Thymus (tissue), 11 donors: Measurements from ENCODE around the gene TMCC2. TPM values are rescaled to one million over a fixed set of nuclear protein-coding genes. Genes with fewer than 3 reads are reported as not detected.

ENCODE experiments used
- DNase-seq, 9 donors: peaks; one replicate each; pipeline ENCODE4 v3.0.0-alpha.2; 2013; ENCODE audit warnings: low spot score in 9 of 9, low read depth in 6 of 9, missing footprints in 1 of 9
- H3K27ac ChIP-seq, 2 donors: one replicate each; pipeline ENCODE4 v1.5.1; 2013; ENCODE audit warnings: control low read depth in 1 of 2, low read depth in 1 of 2, low read length in 1 of 2, mild to moderate bottlenecking in 1 of 2, moderate library complexity in 1 of 2
- H3K27me3 ChIP-seq, 2 donors: one replicate each; pipeline ENCODE4 v1.5.1; 2013; ENCODE audit warnings: low read length in 1 of 2; ENCODE audit not compliant: control insufficient read depth in 2 of 2, insufficient read depth in 1 of 2
- H3K36me3 ChIP-seq, 2 donors: one replicate each; pipeline ENCODE4 v1.5.1; 2013; ENCODE audit warnings: low read length in 1 of 2, mild to moderate bottlenecking in 1 of 2, moderate library complexity in 1 of 2; ENCODE audit not compliant: control insufficient read depth in 2 of 2, insufficient read depth in 2 of 2
- H3K4me1 ChIP-seq, 2 donors: one replicate each; pipeline ENCODE4 v1.5.1; 2013; ENCODE audit warnings: low read length in 2 of 2; ENCODE audit not compliant: control insufficient read depth in 2 of 2, insufficient read depth in 2 of 2
- H3K4me3 ChIP-seq, 2 donors: one replicate each; pipeline ENCODE4 v1.5.1; 2013; ENCODE audit warnings: low read length in 2 of 2, control low read depth in 1 of 2, mild to moderate bottlenecking in 1 of 2
- H3K9me3 ChIP-seq, 2 donors: one replicate each; pipeline ENCODE4 v1.5.1; 2013; ENCODE audit warnings: low read length in 1 of 2, mild to moderate bottlenecking in 1 of 2; ENCODE audit not compliant: control insufficient read depth in 2 of 2, insufficient read depth in 1 of 2
- WGBS: extraction: QIAGEN DNeasy Blood & Tissue Kit; methylation state at CpG from one replicate; pipeline ENCODE4 v1.1.7; 2013; 5-methylcytosine and 5-hydroxymethylcytosine counted together
- polyA plus RNA-seq: library from polyadenylated mRNA; stranded (reverse); fragments of 200-250 nt; gene quantifications from one replicate; pipeline ENCODE4 v1.2.3, GENCODE V29; 2013
- total RNA-seq: library from RNA; stranded (reverse); fragments of 120-200 nt; gene quantifications from one replicate; pipeline ENCODE4 v1.2.4, GENCODE V29; 2013
- donor health status: healthy.

The TMCC2 gene
- total and polyA plus RNA-seq, 2 donors = 3.7 to 5.1 TPM

DNA sequence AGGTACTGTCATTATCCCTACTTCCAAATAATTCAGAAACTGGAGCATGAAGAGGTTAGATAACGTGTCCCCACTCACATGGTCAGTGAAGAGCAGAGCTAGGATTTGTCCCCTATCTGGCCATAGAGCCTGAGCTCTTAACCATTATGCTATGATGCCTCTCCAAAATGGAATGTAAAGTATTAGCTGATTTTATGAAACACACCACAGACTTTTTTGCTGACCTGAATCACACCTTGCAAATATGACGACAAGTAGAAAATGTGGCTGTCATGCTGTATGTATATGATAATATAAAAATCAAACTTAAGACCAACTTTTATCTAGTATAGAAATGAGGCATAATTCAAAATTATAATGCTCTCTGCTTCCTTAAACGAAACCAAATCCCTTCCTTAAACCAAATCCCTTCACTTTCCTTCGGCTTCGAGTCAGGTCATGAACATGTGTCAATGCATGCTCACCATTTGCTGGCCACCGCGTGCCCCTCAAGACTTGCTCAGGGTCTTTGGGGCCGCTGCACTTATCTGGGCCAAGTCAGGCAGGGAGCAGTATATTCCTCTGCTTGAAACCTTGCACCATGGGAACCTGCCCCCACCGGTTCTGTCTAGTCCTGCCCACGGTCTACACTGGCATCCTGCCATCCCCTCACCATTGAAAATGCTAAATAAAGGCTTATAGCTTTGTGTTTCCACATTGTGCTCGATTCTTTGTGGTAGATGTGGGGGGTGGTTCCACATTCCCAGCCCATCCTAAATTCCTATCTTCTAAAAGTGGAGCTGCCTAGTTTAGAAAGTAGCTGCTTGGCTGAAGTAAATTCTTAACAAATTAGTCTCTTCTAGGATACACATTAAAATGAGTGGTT, 1.6 kb upstream of the TMCC2 start:
- DNase-seq = no peak
- Histone ChIP-seq H3K36me3 (no peaks in the 10 kb centered on the region), H3K4me3 (no peak overlapping the region), H3K27me3 (peaks cover 19 to 60% of the 10 kb centered on the region in 2 donors), H3K9me3 (no peaks in the 10 kb centered on the region), H3K4me1 (peaks cover 8 to 26% of the 10 kb centered on the region in 2 donors), H3K27ac (peak overlapping the region in 1 of 2 donors; percentile 39)
- 77% methylated on average over 11 of the region's 11 CpGs for WGBS

DNA sequence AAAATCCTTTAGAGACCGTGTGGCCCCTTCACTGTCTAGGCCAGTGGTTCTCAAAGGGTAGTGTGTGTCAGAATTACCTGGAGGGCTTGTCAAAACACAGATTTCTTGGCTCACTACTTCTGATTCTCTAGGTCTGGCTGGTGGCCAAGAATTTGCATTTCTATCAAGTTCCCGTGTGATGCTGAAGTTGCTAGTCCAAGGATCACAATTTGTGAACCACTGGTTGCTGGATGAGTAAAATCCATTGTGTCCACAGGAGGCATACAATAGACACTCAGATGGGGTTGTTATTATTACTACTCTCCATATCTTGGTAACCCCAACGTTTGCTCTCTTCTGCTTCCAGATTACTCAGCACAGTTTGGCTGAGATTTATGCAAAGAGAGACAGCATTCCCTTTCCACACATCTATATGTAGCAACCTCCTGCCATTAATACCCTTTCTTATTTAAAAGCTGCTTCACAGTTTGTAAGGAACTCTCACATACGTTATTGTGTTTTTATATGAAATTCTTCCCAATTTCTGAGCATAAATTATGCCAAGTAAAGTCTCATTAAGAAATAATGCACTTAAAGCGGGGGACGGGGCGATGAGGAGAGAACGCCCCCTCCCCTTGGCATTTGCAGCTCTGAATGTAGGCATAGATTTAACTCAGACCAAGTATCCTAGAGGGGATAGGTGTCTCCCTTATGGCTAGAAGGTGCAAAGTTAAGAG, 720 bp upstream of the TMCC2 start:
- no peak overlapping the region for H3K27ac ChIP-seq
- 21% methylated on average over 8 of the region's 8 CpGs for WGBS
- peak in 1 of 9 donors; percentile 37 for DNase-seq

DNA sequence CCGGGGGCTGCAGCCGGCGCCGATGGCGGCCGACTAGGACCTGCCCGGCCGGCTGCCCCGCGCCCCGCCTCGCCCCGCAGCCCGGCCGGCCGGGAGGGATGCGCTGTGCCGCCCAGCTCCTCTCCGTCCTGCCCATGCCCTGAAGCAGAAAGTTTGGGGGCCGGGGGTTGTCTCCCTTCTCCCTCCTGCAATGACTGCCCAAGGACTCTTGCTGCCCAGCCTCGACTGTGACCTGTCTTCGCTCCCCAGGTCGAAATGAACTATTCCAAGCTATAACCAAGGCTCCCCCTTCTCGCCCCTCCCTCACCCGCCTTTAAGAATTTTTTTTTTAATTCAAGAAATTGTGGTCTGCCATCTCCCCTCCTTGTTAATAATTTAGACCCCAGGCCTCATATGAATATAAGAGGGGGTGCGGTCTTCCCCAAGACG, 361 bp downstream of the TMCC2 start:
- Histone ChIP-seq H3K27me3 (peaks cover 19 to 60% of the 10 kb centered on the region in 2 donors), H3K4me3 (peak overlapping the region; percentile 44 to 82), H3K9me3 (no peaks in the 10 kb centered on the region), H3K4me1 (peaks cover 8 to 26% of the 10 kb centered on the region in 2 donors), H3K27ac (peak overlapping the region in 1 of 2 donors; percentile 11), H3K36me3 (no peaks in the 10 kb centered on the region)
- 1% methylated on average over 27 of the region's 27 CpGs for WGBS
- no peak for DNase-seq

More for the DNA sequence above, 720 bp upstream of the TMCC2 start:
- Histone ChIP-seq H3K9me3 (no peaks in the 10 kb centered on the region), H3K4me3 (peak overlapping the region; percentile 47 to 82), H3K36me3 (no peaks in the 10 kb centered on the region), H3K4me1 (peaks cover 8 to 26% of the 10 kb centered on the region in 2 donors), H3K27me3 (peaks cover 19 to 60% of the 10 kb centered on the region in 2 donors)

DNA sequence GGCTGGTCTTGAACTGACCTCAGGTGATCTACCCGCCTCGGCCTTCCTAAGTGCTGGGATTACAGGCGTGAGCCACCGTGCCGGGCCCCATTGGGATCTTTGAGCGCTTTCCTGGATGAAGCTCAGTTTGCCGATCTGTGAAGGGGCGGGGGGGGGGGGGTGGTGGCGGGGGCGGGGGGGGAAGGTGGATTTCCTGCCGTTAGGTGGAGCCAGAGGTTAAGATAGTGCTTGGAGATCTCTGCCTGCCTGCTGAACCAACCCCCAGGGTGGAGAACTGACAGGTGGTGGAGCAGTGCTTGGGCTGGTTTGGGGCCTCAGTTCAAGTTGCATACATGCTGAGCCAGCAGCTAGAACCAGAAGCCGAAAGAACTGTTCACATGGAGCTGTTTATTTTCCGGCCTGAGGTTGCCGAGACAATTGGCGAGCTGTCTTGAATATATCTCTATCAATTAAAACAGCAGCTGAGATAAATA, 1.7 kb downstream of the TMCC2 start:
- Histone ChIP-seq H3K36me3 (no peaks in the 10 kb centered on the region), H3K4me1 (peaks cover 8 to 29% of the 10 kb centered on the region in 2 donors), H3K27ac (peak overlapping the region; percentile 12 to 60), H3K27me3 (peaks cover 19 to 56% of the 10 kb centered on the region in 2 donors), H3K4me3 (peak overlapping the region; percentile 14 to 24), H3K9me3 (no peaks in the 10 kb centered on the region)
- 11% methylated on average over 15 of the region's 15 CpGs for WGBS
- peak in 8 of 9 donors; percentile 47 to 87 (median 62) for DNase-seq

DNA sequence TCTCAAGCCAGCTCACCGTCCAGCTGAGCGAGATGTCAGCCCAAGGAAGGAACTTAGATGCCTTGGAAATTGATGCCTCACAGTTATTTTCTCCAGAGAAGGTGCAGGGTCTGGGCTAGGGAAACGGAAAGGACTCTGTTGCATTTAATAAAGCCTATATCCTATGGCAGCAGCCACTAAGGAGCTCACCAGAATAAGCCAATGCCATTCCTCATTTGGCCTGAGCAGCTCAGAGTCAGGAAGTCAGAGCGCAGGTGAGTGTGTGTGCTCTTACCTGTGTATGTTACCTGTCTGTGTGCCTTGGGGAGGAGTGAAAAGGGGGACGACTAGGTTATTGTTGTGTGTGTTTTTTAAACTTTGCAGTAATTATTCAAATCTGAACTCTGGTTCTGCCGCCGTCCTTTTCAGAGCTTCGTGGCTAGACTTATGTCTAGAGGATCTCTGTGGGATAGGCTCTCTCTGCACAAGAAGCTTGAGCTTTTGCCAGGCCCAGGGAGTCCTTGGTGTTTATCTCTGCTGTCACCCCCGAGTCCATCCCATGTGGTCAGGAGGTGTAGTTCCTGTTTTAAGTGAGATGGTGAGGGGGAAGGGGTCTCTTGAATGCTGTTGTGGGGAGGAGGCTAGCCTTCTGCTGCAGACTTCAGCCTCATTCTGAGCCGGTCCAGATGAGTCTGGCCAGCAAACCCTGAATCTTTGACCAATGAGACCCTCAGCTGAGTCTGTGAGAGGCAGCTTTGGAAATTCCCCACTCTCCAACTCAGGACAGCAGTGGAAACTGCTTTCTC, 2.4 kb downstream of the TMCC2 start:
- Histone ChIP-seq H3K27ac (peak overlapping the region; percentile 12 to 60), H3K27me3 (peaks cover 19 to 52% of the 10 kb centered on the region in 2 donors), H3K4me3 (peak overlapping the region; percentile 14 to 24), H3K4me1 (peaks cover 8 to 29% of the 10 kb centered on the region in 2 donors), H3K9me3 (no peaks in the 10 kb centered on the region), H3K36me3 (no peaks in the 10 kb centered on the region)
- 49% methylated on average over 10 of the region's 10 CpGs for WGBS
- peak in 1 of 9 donors; percentile 6 for DNase-seq

DNA sequence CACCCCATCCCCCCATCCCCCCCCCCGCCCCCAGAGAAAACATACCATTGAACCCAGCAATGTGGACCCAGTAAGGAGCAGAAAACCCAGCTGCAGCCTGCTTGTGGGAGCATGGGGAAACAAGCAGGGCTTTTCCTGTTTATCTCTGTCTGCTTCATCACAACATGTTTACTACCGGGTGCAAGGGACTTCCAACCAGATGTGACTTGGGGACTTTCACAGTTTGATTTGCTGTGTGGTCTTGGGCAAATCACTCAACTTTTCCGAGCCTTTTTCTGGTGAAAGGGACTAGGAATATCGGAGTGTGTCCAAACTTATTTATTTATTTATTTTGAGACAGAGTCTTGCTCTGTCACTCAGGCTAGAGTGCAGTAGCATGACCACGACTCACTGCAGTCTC, 3.2 kb downstream of the TMCC2 start:
- no peaks in the 10 kb centered on the region for H3K36me3 ChIP-seq
- H3K9me3 ChIP-seq = no peaks in the 10 kb centered on the region
- peaks cover 8 to 29% of the 10 kb centered on the region in 2 donors for H3K4me1 ChIP-seq
- no peak overlapping the region for H3K4me3 ChIP-seq
- WGBS = 93% methylated on average over 5 of the region's 5 CpGs
- DNase-seq = no peak
- H3K27ac ChIP-seq = no peak overlapping the region
- H3K27me3 ChIP-seq = peaks cover 19 to 43% of the 10 kb centered on the region in 2 donors

DNA sequence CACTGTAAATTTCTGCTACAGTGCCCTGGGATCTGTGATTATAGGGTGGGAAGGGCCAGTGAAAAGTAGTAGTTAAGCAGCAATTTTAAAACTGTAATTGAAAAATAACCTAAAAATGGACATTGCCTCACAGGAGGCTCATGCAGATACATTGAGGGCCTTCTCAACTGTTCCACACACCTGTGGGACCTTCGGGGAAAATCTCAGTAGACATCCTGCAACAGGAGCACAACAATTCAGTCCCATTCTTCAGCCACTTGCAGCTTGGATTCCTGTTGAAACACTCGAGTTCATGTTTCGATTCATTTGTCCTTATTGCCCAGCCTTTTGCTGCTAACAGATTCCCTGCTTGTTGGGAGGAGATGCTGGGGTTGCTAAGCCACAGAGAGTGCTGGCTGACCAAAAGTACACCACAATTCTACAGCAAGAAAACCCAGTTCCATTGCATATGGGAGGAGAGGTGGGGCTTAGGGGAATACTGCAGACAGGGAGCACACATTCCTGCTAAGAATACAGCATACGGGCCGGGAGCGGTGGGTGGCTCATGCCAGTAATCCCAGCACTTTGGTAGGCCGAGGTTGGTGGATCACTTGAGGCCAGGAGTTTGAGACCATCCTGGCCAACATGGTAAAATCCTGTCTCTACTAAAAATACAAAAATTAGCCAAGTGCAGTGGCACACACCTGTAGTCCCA, 4.5 kb downstream of the TMCC2 start:
- Histone ChIP-seq H3K36me3 (no peaks in the 10 kb centered on the region), H3K4me1 (peaks cover 7 to 30% of the 10 kb centered on the region in 2 donors), H3K4me3 (no peak overlapping the region), H3K27me3 (peaks cover 9 to 33% of the 10 kb centered on the region in 2 donors), H3K9me3 (no peaks in the 10 kb centered on the region), H3K27ac (no peak overlapping the region)
- WGBS = 96% methylated on average over 7 of the region's 7 CpGs
- DNase-seq = no peak

DNA sequence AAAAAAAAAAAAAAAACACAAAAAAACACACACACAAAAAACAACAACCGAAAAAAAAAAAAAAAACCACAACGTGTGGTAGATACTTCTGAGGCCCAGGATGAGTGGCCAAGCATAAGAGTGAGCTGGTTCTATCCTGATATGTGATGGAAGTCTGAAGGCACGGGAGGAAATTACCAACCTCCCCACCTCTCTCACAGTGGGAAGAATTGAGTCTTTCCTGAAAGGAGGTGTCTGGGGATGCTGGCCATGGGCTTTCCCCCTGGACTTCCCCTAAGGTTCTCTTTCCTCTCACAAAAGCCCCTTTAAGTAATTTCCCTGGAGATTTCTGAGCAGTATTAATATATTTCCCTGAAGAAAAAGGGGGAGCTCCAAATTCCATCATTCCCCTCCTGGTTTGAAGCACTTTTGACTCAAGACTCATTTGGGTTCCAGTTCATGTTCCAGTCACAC, 5.2 kb downstream of the TMCC2 start:
- Histone ChIP-seq H3K27ac (no peak overlapping the region), H3K4me1 (peaks cover 5 to 34% of the 10 kb centered on the region in 2 donors), H3K9me3 (no peaks in the 10 kb centered on the region), H3K27me3 (peaks cover 7 to 36% of the 10 kb centered on the region in 2 donors), H3K36me3 (no peaks in the 10 kb centered on the region), H3K4me3 (no peak overlapping the region)
- WGBS = 87% methylated on average over 3 of the region's 3 CpGs
- DNase-seq = no peak
